SJSA1 (cell line): ENCODE measurements around the gene DCLRE1C. TPM values are rescaled to one million over a fixed set of nuclear protein-coding genes. Genes with fewer than 3 reads are reported as not detected.
"Not testable (repeated sequence)": the region's sequence is repeated elsewhere in the genome, so short reads cannot be mapped to it uniquely, and the experiment has no call there.

ENCODE experiments used
- DNase-seq, 2 experiments: peaks; one replicate each; pipeline ENCODE4 v3.0.0-alpha.2; 2015 to 2020; ENCODE audit warnings: low spot score in 2 of 2, low read depth in 1 of 2
- H3K27ac ChIP-seq: fragments of 250-450 bp; sonication (Bioruptor Pico); 2 replicates; pipeline ENCODE4 v1.5.1; 2020; ENCODE audit warnings: mild to moderate bottlenecking, moderate library complexity
- H3K27me3 ChIP-seq: fragments of 250-450 bp; sonication (Bioruptor Pico); replicated peaks from 2 replicates; pipeline ENCODE4 v1.5.1; 2020; ENCODE audit warnings: mild to moderate bottlenecking, moderate library complexity
- H3K36me3 ChIP-seq: fragments of 250-450 bp; sonication (Bioruptor Pico); 2 replicates; pipeline ENCODE4 v1.5.1; 2020; ENCODE audit warnings: mild to moderate bottlenecking
- H3K4me1 ChIP-seq: fragments of 250-450 bp; sonication (Bioruptor Pico); replicated peaks from 2 replicates; pipeline ENCODE4 v1.6.1; 2021; ENCODE audit warnings: mild to moderate bottlenecking
- H3K4me3 ChIP-seq: fragments of 250-450 bp; sonication (Bioruptor Pico); 2 replicates; pipeline ENCODE4 v1.5.1; 2020; ENCODE audit warnings: mild to moderate bottlenecking
- H3K9me3 ChIP-seq: fragments of 250-450 bp; sonication (Bioruptor Pico); replicated peaks from 2 replicates; pipeline ENCODE4 v1.5.1; 2020; ENCODE audit warnings: mild to moderate bottlenecking
- total RNA-seq: library from RNA; depleted of rRNA; stranded (reverse); fragments of >200 nt; shearing (Covaris generic); gene quantifications from 2 replicates; pipeline ENCODE4 v1.2.3, GENCODE V29; 2014

Gene DCLRE1C
- total RNA-seq, 1 experiment from 2014 or later: 17.2 TPM

DNA sequence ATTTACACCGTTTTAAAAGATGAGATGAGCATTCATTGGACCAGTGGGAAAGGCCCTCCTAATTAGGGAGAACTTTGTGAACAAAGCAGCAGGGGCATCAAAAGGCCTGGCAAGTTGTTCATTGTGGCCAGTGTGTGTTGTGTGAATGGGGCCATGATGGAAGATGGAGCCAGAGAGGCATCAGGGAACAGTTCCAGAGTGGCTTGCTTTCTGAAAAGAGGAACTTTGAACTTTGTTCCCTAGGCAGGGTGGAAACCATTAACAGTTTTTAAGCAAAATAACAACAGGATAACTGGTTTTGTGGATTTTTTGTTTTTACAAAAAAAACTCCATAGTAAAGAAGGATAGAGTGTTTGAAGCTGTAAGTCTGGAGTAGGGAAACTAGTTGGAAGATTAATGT is 62.7 kb downstream of the DCLRE1C start:
- Histone ChIP-seq H3K4me3 (no peak overlapping the region), H3K27me3 (no peaks in the 10 kb centered on the region), H3K27ac (no peak overlapping the region), H3K9me3 (no peaks in the 10 kb centered on the region), H3K4me1 (no peaks in the 10 kb centered on the region), H3K36me3 (peaks cover 22% of the 10 kb centered on the region)
- DNase-seq: no peak

- no peak for DNase-seq
Observed at GRCh38 chr10:14889318-14889717, 64.6 kb downstream of the DCLRE1C start.

GRCh38 chr10:14884082-14884481 is 69.8 kb downstream of the DCLRE1C start:
- H3K36me3 ChIP-seq: peaks cover 47% of the 10 kb centered on the region
- peaks cover 7% of the 10 kb centered on the region for H3K4me1 ChIP-seq
- no peak for DNase-seq

More at GRCh38 chr10:14889318-14889717, 64.6 kb downstream of the DCLRE1C start:
- no peaks in the 10 kb centered on the region for H3K27me3 ChIP-seq
- H3K4me3 ChIP-seq: no peak overlapping the region
- H3K4me1 ChIP-seq: no peaks in the 10 kb centered on the region
- no peak overlapping the region for H3K27ac ChIP-seq
- peaks cover 39% of the 10 kb centered on the region for H3K36me3 ChIP-seq
- H3K9me3 ChIP-seq: no peaks in the 10 kb centered on the region

GRCh38 chr10:14880229-14880628 is 73.7 kb downstream of the DCLRE1C start:
- H3K27me3 ChIP-seq: no peaks in the 10 kb centered on the region
- H3K4me1 ChIP-seq: peaks cover 7% of the 10 kb centered on the region
- H3K27ac ChIP-seq: no peak overlapping the region
- H3K4me3 ChIP-seq: peak overlapping the region; percentile 96
- H3K36me3 ChIP-seq: peaks cover 31% of the 10 kb centered on the region
- H3K9me3 ChIP-seq: no peaks in the 10 kb centered on the region
- DNase-seq: no peak

More at GRCh38 chr10:14884082-14884481, 69.8 kb downstream of the DCLRE1C start:
- Histone ChIP-seq H3K27me3 (no peaks in the 10 kb centered on the region), H3K4me3 (no peak overlapping the region), H3K27ac (no peak overlapping the region), H3K9me3 (no peaks in the 10 kb centered on the region)

GRCh38 chr10:14879928-14880193 is 74.0 kb downstream of the DCLRE1C start:
- Histone ChIP-seq H3K27me3 (no peaks in the 10 kb centered on the region), H3K27ac (no peak overlapping the region), H3K36me3 (peaks cover 27% of the 10 kb centered on the region), H3K9me3 (no peaks in the 10 kb centered on the region), H3K4me1 (peaks cover 7% of the 10 kb centered on the region), H3K4me3 (peak overlapping the region; percentile 96)
- DNase-seq: peak in 1 of 2 experiments; percentile 7

- Histone ChIP-seq H3K9me3 (no peaks in the 10 kb centered on the region), H3K4me1 (peaks cover 7% of the 10 kb centered on the region), H3K27me3 (no peaks in the 10 kb centered on the region), H3K36me3 (peaks cover 24% of the 10 kb centered on the region), H3K4me3 (peak overlapping the region; percentile 96), H3K27ac (peak overlapping the region; percentile 86)
- DNase-seq: peak in 1 of 2 experiments; percentile 53
Observed at GRCh38 chr10:14879124-14879927, 74.6 kb downstream of the DCLRE1C start.

DNA sequence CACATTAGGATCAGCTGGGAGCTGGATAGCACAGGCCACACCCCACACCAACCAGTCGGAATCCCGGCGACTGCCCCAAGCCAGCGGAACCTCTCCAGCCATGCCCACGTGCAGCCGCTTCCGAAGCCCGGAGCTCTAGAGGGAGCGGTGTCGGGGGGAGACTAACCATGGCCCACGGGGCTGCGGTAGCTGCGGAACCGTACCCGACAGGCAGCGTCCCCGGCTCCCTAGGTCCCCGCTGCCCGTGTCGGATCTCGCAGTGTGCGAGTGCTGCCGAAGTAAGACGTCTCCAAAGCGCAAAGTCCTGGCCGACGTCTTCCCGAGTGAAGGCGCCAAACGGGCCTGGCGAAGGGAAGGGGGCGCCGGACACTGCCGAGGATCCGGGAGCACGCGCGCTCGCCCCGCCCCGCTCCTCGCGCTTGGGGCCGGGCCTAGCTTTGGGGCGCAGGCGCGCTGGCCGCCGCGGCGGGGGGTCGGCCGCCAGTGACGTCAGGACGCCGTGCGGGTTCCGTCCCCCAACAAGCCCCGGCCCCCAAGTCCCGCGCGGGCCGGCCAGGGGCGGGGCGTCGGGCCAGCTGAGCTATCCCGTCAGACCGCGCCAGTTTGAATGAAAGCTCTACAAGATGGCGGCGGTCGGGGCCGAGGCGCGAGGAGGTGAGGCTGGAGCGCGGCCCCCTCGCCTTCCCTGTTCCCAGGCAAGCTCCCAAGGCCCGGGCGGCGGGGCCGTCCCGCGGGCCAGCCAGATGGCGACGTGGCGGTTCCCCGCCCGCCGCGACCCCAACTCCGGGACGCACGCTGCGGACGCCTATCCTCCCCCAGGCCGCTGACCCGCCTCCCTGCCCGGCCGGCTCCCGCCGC is 75.4 kb downstream of the DCLRE1C start, which contains the start of gene SUV39H2:
Gene SUV39H2, plus strand, starts transcription at position 601 of the 858 bp plus-strand sequence. Its CDS starts 23 bp downstream, at position 624.
- Histone ChIP-seq H3K36me3 (peaks cover 18% of the 10 kb centered on the region), H3K27ac (peak within 1 kb of the TSS; percentile 86), H3K4me3 (peak within 1 kb of the TSS; percentile 96), H3K9me3 (no peaks in the 10 kb centered on the region), H3K4me1 (peaks cover 11% of the 10 kb centered on the region), H3K27me3 (no peaks in the 10 kb centered on the region)
- peak; percentile 95 to 96 for DNase-seq

DNA sequence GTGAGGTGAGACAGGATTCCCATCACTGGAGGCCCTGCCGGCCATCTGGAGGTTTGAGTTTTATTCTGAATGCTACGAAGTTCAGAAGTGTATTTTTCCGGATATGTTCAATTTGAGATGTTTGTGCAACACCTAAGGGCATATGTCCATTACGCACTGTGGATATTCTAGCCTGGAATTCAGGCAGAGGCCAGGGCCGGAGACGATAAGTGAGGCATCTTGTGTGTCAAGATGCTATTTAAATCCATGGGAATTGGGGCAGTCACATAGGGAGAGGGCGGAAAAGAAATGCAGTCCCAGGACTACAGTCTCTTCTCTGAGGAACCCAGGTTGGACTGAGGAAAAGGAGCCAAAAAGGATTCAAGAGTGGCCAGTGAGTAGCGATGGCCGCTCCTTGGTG is 77.1 kb downstream of the DCLRE1C start:
- Histone ChIP-seq H3K36me3 (peaks cover 13% of the 10 kb centered on the region), H3K27ac (no peak overlapping the region), H3K4me1 (peaks cover 24% of the 10 kb centered on the region), H3K9me3 (no peaks in the 10 kb centered on the region), H3K4me3 (no peak overlapping the region), H3K27me3 (no peaks in the 10 kb centered on the region)
- no peak for DNase-seq

GRCh38 chr10:14875941-14876340 is 78.0 kb downstream of the DCLRE1C start:
- Histone ChIP-seq H3K27ac (no peak overlapping the region), H3K4me3 (no peak overlapping the region), H3K9me3 (no peaks in the 10 kb centered on the region), H3K27me3 (no peaks in the 10 kb centered on the region), H3K4me1 (peaks cover 24% of the 10 kb centered on the region), H3K36me3 (peaks cover 13% of the 10 kb centered on the region)
- DNase-seq: no peak

DNA sequence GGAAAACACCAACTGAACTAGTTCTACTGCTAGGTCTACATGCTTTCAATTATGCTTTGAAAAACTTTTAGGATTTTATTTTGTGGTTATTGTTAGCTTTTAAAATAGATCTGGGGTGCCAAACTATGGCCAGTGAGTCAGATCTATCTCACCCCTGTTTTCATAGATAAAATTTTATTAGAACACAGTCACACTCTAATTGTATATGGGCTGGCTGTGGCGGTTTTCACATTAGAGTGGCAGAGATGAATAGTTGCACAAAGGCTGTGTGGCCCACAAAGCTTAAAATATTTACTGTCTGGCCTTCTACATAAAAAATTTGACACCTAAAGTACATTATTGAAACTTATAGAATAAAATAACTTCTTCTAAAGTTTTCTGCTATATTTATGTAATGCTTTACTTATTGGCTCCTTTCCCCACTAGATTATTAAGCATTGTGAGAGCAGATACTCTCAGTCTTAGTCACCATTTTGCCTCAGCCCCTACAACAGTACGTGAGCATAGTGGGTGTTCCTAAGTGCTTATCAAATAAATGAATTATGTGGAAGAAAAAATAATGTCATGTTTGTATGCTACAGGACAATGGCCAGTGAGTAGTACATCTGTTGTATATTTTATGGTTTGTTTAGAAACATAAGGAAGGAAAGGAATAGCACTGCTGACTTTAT is 80.7 kb downstream of the DCLRE1C start:
- Histone ChIP-seq H3K9me3 (no peaks in the 10 kb centered on the region), H3K36me3 (peaks cover 21% of the 10 kb centered on the region), H3K4me1 (peaks cover 17% of the 10 kb centered on the region), H3K27ac (peak overlapping the region; percentile 38), H3K27me3 (no peaks in the 10 kb centered on the region), H3K4me3 (no peak overlapping the region)
- DNase-seq: peak; percentile 50 to 85

GRCh38 chr10:14864871-14865270 is 89.0 kb downstream of the DCLRE1C start:
- H3K27me3 ChIP-seq: not testable (repeated sequence)

GRCh38 chr10:14864466-14864865 is 89.4 kb downstream of the DCLRE1C start:
- not testable (repeated sequence) for H3K9me3 ChIP-seq, H3K4me3 ChIP-seq, DNase-seq, H3K27ac ChIP-seq, H3K27me3 ChIP-seq, H3K4me1 ChIP-seq
- peaks cover 52% of the 10 kb centered on the region for H3K36me3 ChIP-seq

More at GRCh38 chr10:14864871-14865270, 89.0 kb downstream of the DCLRE1C start:
- not testable (repeated sequence) for H3K4me1 ChIP-seq, H3K9me3 ChIP-seq, H3K27ac ChIP-seq, DNase-seq, H3K4me3 ChIP-seq
- peaks cover 55% of the 10 kb centered on the region for H3K36me3 ChIP-seq

DNA sequence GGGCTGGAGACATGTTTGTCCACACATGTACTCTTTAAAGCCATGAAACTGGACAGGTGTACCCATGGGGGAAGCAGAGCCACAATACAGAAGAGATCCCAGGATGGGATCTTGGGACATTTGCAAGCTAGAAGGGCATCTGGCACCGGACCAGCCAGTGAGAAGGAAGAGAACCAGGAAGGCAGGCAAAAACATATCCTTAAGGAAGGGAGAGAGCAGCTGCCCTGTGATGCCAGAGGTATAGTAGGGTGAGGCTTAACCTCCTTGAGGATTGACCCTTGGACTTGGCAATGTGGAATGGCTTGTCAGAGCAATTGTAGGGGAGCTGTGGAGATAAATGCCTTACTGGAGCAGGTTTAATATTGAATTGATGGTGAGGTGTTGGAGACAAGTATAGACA is 93.1 kb downstream of the DCLRE1C start:
- Histone ChIP-seq H3K4me3 (no peak overlapping the region), H3K4me1 (no peaks in the 10 kb centered on the region), H3K27me3 (no peaks in the 10 kb centered on the region), H3K9me3 (no peaks in the 10 kb centered on the region), H3K27ac (no peak overlapping the region), H3K36me3 (peaks cover 47% of the 10 kb centered on the region)
- DNase-seq: no peak
